ENCODE results near the gene HADH. TPM values are rescaled to one million over a fixed set of nuclear protein-coding genes. Genes with fewer than 3 reads are reported as not detected.
"Not testable (repeated sequence)": the region's sequence is repeated elsewhere in the genome, so short reads cannot be mapped to it uniquely, and the experiment has no call there.

Gene HADH
- total and polyA plus RNA-seq, 4 donors: 37.6 to 43.9 (median 40.6) TPM

- DNase-seq (no peak), ATAC-seq (ENCODE audit: insufficient read depth, low FRiP score) (no peak)
- TF ChIP-seq CTCF (IDR thresholded peaks at IDR 0.05; ENCODE audit: control extremely low read depth, extremely low read depth): no peak
- no peaks in the 10 kb centered on the region for H3K27me3 ChIP-seq (ENCODE audit: control insufficient read depth in 3 of 3, insufficient read depth in 3 of 3, low read length in 2 of 3)
- peaks cover 0 to 9% (median 3%) of the 10 kb centered on the region in 5 donors for H3K4me1 ChIP-seq (ENCODE audit: control insufficient read depth in 5 of 5, insufficient read depth in 5 of 5, low read length in 5 of 5)
- no peak overlapping the region for H3K27ac ChIP-seq (ENCODE audit: low read depth in 1 of 2, low read length in 1 of 2)
- H3K9ac ChIP-seq (ENCODE audit: insufficient read depth in 1 of 2, low read length in 2 of 2): no peak overlapping the region
- H3K4me3 ChIP-seq: no peak overlapping the region
- WGBS, 2 donors: 87 to 89% methylated on average over 6 of the region's 6 CpGs
- peaks cover 0 to 1% (median 0%) of the 10 kb centered on the region in 4 donors for H3K36me3 ChIP-seq (ENCODE audit: control insufficient read depth in 4 of 4, insufficient read depth in 4 of 4, low read length in 4 of 4)
- H3K9me3 ChIP-seq (ENCODE audit: control insufficient read depth in 4 of 4, insufficient read depth in 3 of 4, low read length in 3 of 4): peaks cover 0 to 1% (median 0%) of the 10 kb centered on the region in 4 donors
Measured at GRCh38 chr4:108048157-108048556, 58.5 kb downstream of the HADH start.

GRCh38 chr4:108048997-108049396 lies 59.3 kb downstream of the HADH start:
- peaks cover 0 to 9% (median 0%) of the 10 kb centered on the region in 5 donors for H3K4me1 ChIP-seq (ENCODE audit: control insufficient read depth in 5 of 5, insufficient read depth in 5 of 5, low read length in 5 of 5)

GRCh38 chr4:108049406-108049805 lies 59.7 kb downstream of the HADH start:
- 73 to 83% methylated on average over 5 of the region's 5 CpGs for WGBS, 2 donors
- no peak overlapping the region for H3K4me3 ChIP-seq
- H3K9me3 ChIP-seq (ENCODE audit: control insufficient read depth in 4 of 4, insufficient read depth in 3 of 4, low read length in 3 of 4): peaks cover 0 to 1% (median 0%) of the 10 kb centered on the region in 4 donors
- H3K9ac ChIP-seq (ENCODE audit: insufficient read depth in 1 of 2, low read length in 2 of 2): no peak overlapping the region
- H3K27ac ChIP-seq (ENCODE audit: low read depth in 1 of 2, low read length in 1 of 2): no peak overlapping the region
- ATAC-seq (ENCODE audit: insufficient read depth, low FRiP score): no peak
- H3K4me1 ChIP-seq (ENCODE audit: control insufficient read depth in 5 of 5, insufficient read depth in 5 of 5, low read length in 5 of 5): peaks cover 0 to 9% (median 0%) of the 10 kb centered on the region in 5 donors
- no peak for DNase-seq
- TF ChIP-seq CTCF (IDR thresholded peaks at IDR 0.05; ENCODE audit: control extremely low read depth, extremely low read depth): no peak
- no peaks in the 10 kb centered on the region for H3K36me3 ChIP-seq (ENCODE audit: control insufficient read depth in 4 of 4, insufficient read depth in 4 of 4, low read length in 4 of 4)
- no peaks in the 10 kb centered on the region for H3K27me3 ChIP-seq (ENCODE audit: control insufficient read depth in 3 of 3, insufficient read depth in 3 of 3, low read length in 2 of 3)

More at GRCh38 chr4:108048997-108049396, 59.3 kb downstream of the HADH start:
- WGBS, 2 donors: 89 to 94% methylated on average over 7 of the region's 7 CpGs
- no peaks in the 10 kb centered on the region for H3K27me3 ChIP-seq (ENCODE audit: control insufficient read depth in 3 of 3, insufficient read depth in 3 of 3, low read length in 2 of 3)
- ATAC-seq (ENCODE audit: insufficient read depth, low FRiP score) (no peak), DNase-seq (peak in 1 of 3 donors; percentile 25)
- no peak overlapping the region for H3K9ac ChIP-seq (ENCODE audit: insufficient read depth in 1 of 2, low read length in 2 of 2)
- H3K4me3 ChIP-seq: no peak overlapping the region
- no peaks in the 10 kb centered on the region for H3K36me3 ChIP-seq (ENCODE audit: control insufficient read depth in 4 of 4, insufficient read depth in 4 of 4, low read length in 4 of 4)
- H3K9me3 ChIP-seq (ENCODE audit: control insufficient read depth in 4 of 4, insufficient read depth in 3 of 4, low read length in 3 of 4): peaks cover 0 to 1% (median 0%) of the 10 kb centered on the region in 4 donors
- H3K27ac ChIP-seq (ENCODE audit: low read depth in 1 of 2, low read length in 1 of 2): no peak overlapping the region
- TF ChIP-seq CTCF (IDR thresholded peaks at IDR 0.05; ENCODE audit: control extremely low read depth, extremely low read depth): no peak

GRCh38 chr4:108050166-108051111 lies 60.8 kb downstream of the HADH start:
- ATAC-seq (ENCODE audit: insufficient read depth, low FRiP score); H3K4me3 ChIP-seq; H3K27me3 ChIP-seq (ENCODE audit: control insufficient read depth in 3 of 3, insufficient read depth in 3 of 3, low read length in 2 of 3); H3K36me3 ChIP-seq (ENCODE audit: control insufficient read depth in 4 of 4, insufficient read depth in 4 of 4, low read length in 4 of 4); H3K27ac ChIP-seq (ENCODE audit: low read depth in 1 of 2, low read length in 1 of 2); H3K4me1 ChIP-seq (ENCODE audit: control insufficient read depth in 5 of 5, insufficient read depth in 5 of 5, low read length in 5 of 5); DNase-seq; H3K9ac ChIP-seq (ENCODE audit: insufficient read depth in 1 of 2, low read length in 2 of 2); H3K9me3 ChIP-seq (ENCODE audit: control insufficient read depth in 4 of 4, insufficient read depth in 3 of 4, low read length in 3 of 4): not testable (repeated sequence)
- WGBS, 2 donors: 90 to 91% methylated on average over 8 of the region's 10 CpGs
